HG03442 (cell line): ENCODE measurements around the gene CD63.
A peak's percentile ranks its signal among the peaks of the same experiment; 100 is the strongest.

Experiments
- ATAC-seq: cut with Tn5 transposase; IDR thresholded peaks from one replicate; pipeline ENCODE4 v1.9.1; 2021; ENCODE audit warnings: mild to moderate bottlenecking, moderate library complexity; ENCODE audit not compliant: unreplicated experiment

Gene CD63

GRCh38 chr12:55722948-55723347 lies 5.9 kb downstream of the CD63 start:
- ATAC-seq = no peak

- no peak for ATAC-seq
Observed at GRCh38 chr12:55721601-55722213, 7.1 kb downstream of the CD63 start.

- no peak for ATAC-seq
Observed at GRCh38 chr12:55720894-55721444, 7.8 kb downstream of the CD63 start.

GRCh38 chr12:55720071-55720564 lies 8.7 kb downstream of the CD63 start, which contains the start of gene RDH5:
Gene RDH5, plus strand, starts transcription at chr12:55720393. Its CDS starts 792 bp downstream, at chr12:55721185.
- ATAC-seq = no peak

- no peak for ATAC-seq
Observed at GRCh38 chr12:55719371-55719770, 9.4 kb downstream of the CD63 start.

GRCh38 chr12:55718624-55719275 lies 10.1 kb downstream of the CD63 start:
- no peak for ATAC-seq

- no peak for ATAC-seq
Observed at GRCh38 chr12:55718015-55718414, 10.8 kb downstream of the CD63 start.

GRCh38 chr12:55717011-55718007 lies 11.5 kb downstream of the CD63 start:
- ATAC-seq = no peak

- ATAC-seq = no peak
Observed at GRCh38 chr12:55716582-55716957, 12.2 kb downstream of the CD63 start.

GRCh38 chr12:55715833-55716581 lies 12.8 kb downstream of the CD63 start, which contains the start of gene BLOC1S1:
Gene BLOC1S1, plus strand, starts transcription at chr12:55716046. Its CDS starts 6 bp downstream, at chr12:55716052.
- ATAC-seq = peak; percentile 88

- ATAC-seq = no peak
Observed at GRCh38 chr12:55715169-55715764, 13.5 kb downstream of the CD63 start.

GRCh38 chr12:55713721-55714120 lies 15.1 kb downstream of the CD63 start:
- ATAC-seq = no peak

- ATAC-seq = no peak
Observed at GRCh38 chr12:55712700-55713415, 16.0 kb downstream of the CD63 start.

- ATAC-seq = no peak
Observed at GRCh38 chr12:55711786-55712553, 16.8 kb downstream of the CD63 start.

GRCh38 chr12:55708695-55709233 lies 20.0 kb downstream of the CD63 start:
- no peak for ATAC-seq

GRCh38 chr12:55707841-55708694 lies 20.7 kb downstream of the CD63 start, which contains the start of gene ITGA7:
Gene ITGA7, minus strand, starts transcription at chr12:55707904. Its CDS starts 222 bp downstream, at chr12:55707682.
- peak; percentile 56 for ATAC-seq

- ATAC-seq = peak; percentile 12
Observed at GRCh38 chr12:55707219-55707671, 21.6 kb downstream of the CD63 start.
